ENCODE data around the gene TMEM184B. TPM values are rescaled to one million over a fixed set of nuclear protein-coding genes. Genes with fewer than 3 reads are reported as not detected.

The TMEM184B gene
- total and polyA plus RNA-seq, 2 donors (not counting 1 experiment from before 2014, with no cell fraction given) = 9.9 to 24.7 TPM

DNA sequence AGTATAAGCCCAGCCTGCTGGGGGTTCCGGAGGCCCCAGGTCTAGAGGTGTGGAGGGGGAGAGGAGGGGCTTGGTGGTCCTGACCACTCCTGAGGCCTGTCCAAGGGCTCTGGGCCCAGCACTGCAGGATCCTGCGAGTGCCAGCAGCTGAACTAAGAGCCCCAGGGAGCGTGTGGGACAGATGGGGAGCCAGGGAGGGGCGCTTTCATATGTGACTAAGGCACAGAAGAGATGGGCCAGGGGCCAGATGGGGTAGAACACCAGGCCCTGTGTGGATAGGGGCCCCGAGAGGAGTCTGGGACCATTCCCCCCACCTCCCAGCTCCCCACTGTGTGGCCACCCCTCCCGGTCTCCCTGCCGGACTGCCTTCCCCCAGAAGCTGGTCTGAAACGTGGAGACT lies 52.6 kb downstream of the TMEM184B start:
- ATAC-seq (ENCODE audit: low read depth) = no peak

GRCh38 chr22:38219632-38220031 lies 53.2 kb downstream of the TMEM184B start:
- H3K9me3 Mint-ChIP-seq (ENCODE audit: insufficient read depth) = no peaks in the 10 kb centered on the region
- POLR2A ChIA-PET = interaction anchor here (0.6 kb wide), 1 partner anchor 351 kb away, joined by 5 read pairs; no protein-coding TSS in a partner anchor

More for the DNA sequence above, 52.6 kb downstream of the TMEM184B start:
- no peaks in the 10 kb centered on the region for H3K27me3 ChIP-seq (replicated peaks in 1 of 4; ENCODE audit: control extremely low read depth in 1 of 4, control insufficient read depth in 3 of 4, insufficient read depth in 4 of 4, low read length in 3 of 4)
- no peak for TF ChIP-seq EZH2 (IDR thresholded peaks at IDR 0.05; ENCODE audit: borderline replicate concordance, insufficient read depth, low read depth, low read length, poor library complexity, severe bottlenecking)
- TF ChIP-seq, protein P1, sequence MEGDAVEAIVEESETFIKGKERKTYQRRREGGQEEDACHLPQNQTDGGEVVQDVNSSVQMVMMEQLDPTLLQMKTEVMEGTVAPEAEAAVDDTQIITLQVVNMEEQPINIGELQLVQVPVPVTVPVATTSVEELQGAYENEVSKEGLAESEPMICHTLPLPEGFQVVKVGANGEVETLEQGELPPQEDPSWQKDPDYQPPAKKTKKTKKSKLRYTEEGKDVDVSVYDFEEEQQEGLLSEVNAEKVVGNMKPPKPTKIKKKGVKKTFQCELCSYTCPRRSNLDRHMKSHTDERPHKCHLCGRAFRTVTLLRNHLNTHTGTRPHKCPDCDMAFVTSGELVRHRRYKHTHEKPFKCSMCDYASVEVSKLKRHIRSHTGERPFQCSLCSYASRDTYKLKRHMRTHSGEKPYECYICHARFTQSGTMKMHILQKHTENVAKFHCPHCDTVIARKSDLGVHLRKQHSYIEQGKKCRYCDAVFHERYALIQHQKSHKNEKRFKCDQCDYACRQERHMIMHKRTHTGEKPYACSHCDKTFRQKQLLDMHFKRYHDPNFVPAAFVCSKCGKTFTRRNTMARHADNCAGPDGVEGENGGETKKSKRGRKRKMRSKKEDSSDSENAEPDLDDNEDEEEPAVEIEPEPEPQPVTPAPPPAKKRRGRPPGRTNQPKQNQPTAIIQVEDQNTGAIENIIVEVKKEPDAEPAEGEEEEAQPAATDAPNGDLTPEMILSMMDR (IDR thresholded peaks at IDR 0.05) = no peak
- Mint-ChIP-seq H3K27ac (no peak overlapping the region), H3K4me1 (peaks cover under 1% of the 10 kb centered on the region), H3K9me3 (ENCODE audit: insufficient read depth) (no peaks in the 10 kb centered on the region), H3K4me3 (no peak overlapping the region), H3K27me3 (no peaks in the 10 kb centered on the region)
- no peaks in the 10 kb centered on the region for H3K4me1 ChIP-seq (ENCODE audit: control insufficient read depth in 2 of 2, insufficient read depth in 2 of 2, low read length in 2 of 2)
- no peak overlapping the region for H2AFZ ChIP-seq (ENCODE audit: insufficient read depth, low read depth, low read length, poor library complexity, severe bottlenecking)
- ChIA-PET POLR2A (no interaction called here), CTCF (no interaction called here)
- H4K20me1 ChIP-seq (ENCODE audit: control insufficient read depth, insufficient read depth, low read length, poor library complexity, severe bottlenecking) = no peaks in the 10 kb centered on the region
- no peaks in the 10 kb centered on the region for H3K36me3 ChIP-seq (replicated peaks in 1 of 2; ENCODE audit: control extremely low read depth in 1 of 2, control insufficient read depth in 1 of 2, extremely low read depth in 1 of 2, insufficient read depth in 2 of 2, low read length in 1 of 2)
- no peaks in the 10 kb centered on the region for H3K79me2 ChIP-seq (ENCODE audit: control insufficient read depth, insufficient read depth, low read length)
- no peak overlapping the region for H3K27ac ChIP-seq (ENCODE audit: low read length in 2 of 2)
- intact Hi-C loops (cut with micrococcal nuclease) = no loop called here
- H3K4me2 ChIP-seq (replicated peaks; ENCODE audit: low read depth, low read length, poor library complexity, severe bottlenecking) = no peak overlapping the region
- 94% methylated on average over 7 of the region's 8 CpGs for WGBS (ENCODE audit: insufficient coverage)
- no peak for DNase-seq
- no peak overlapping the region for H3K4me3 ChIP-seq (ENCODE audit: control extremely low read depth in 1 of 5, extremely low read depth in 1 of 5, insufficient read depth in 1 of 5, low read depth in 2 of 5, low read length in 4 of 5)
- H3K9me3 ChIP-seq (ENCODE audit: control extremely low read depth in 1 of 3, control insufficient read depth in 2 of 3, insufficient read depth in 1 of 3, low read length in 2 of 3) = no peaks in the 10 kb centered on the region
- no peak overlapping the region for H3K9ac ChIP-seq (ENCODE audit: low read length)

More at GRCh38 chr22:38219632-38220031, 53.2 kb downstream of the TMEM184B start:
- Histone ChIP-seq H3K4me3 (ENCODE audit: control extremely low read depth in 1 of 5, extremely low read depth in 1 of 5, insufficient read depth in 1 of 5, low read depth in 2 of 5, low read length in 4 of 5) (no peak overlapping the region), H3K4me1 (ENCODE audit: control insufficient read depth in 2 of 2, insufficient read depth in 2 of 2, low read length in 2 of 2) (peaks cover 0 to 5% of the 10 kb centered on the region in 2 donors), H2AFZ (ENCODE audit: insufficient read depth, low read depth, low read length, poor library complexity, severe bottlenecking) (no peak overlapping the region), H3K9ac (ENCODE audit: low read length) (no peak overlapping the region), H3K27ac (ENCODE audit: low read length in 2 of 2) (no peak overlapping the region), H3K27me3 (replicated peaks in 1 of 4; ENCODE audit: control extremely low read depth in 1 of 4, control insufficient read depth in 3 of 4, insufficient read depth in 4 of 4, low read length in 3 of 4) (no peaks in the 10 kb centered on the region), H3K79me2 (ENCODE audit: control insufficient read depth, insufficient read depth, low read length) (no peaks in the 10 kb centered on the region), H3K4me2 (replicated peaks; ENCODE audit: low read depth, low read length, poor library complexity, severe bottlenecking) (no peak overlapping the region), H3K9me3 (ENCODE audit: control extremely low read depth in 1 of 3, control insufficient read depth in 2 of 3, insufficient read depth in 1 of 3, low read length in 2 of 3) (no peaks in the 10 kb centered on the region), H3K36me3 (replicated peaks in 1 of 2; ENCODE audit: control extremely low read depth in 1 of 2, control insufficient read depth in 1 of 2, extremely low read depth in 1 of 2, insufficient read depth in 2 of 2, low read length in 1 of 2) (no peaks in the 10 kb centered on the region), H4K20me1 (ENCODE audit: control insufficient read depth, insufficient read depth, low read length, poor library complexity, severe bottlenecking) (no peaks in the 10 kb centered on the region)
- DNase-seq (no peak), ATAC-seq (ENCODE audit: low read depth) (no peak)
- TF ChIP-seq, protein P1 (IDR thresholded peaks at IDR 0.05) = no peak
- no peak for TF ChIP-seq EZH2 (IDR thresholded peaks at IDR 0.05; ENCODE audit: borderline replicate concordance, insufficient read depth, low read depth, low read length, poor library complexity, severe bottlenecking)
- H3K27me3 Mint-ChIP-seq = no peaks in the 10 kb centered on the region
- H3K4me1 Mint-ChIP-seq = peaks cover 4% of the 10 kb centered on the region
- no peak overlapping the region for H3K4me3 Mint-ChIP-seq
- WGBS (ENCODE audit: insufficient coverage) = 87% methylated on average over 6 of the region's 10 CpGs
- CTCF ChIA-PET = no interaction called here
- no peak overlapping the region for H3K27ac Mint-ChIP-seq
- intact Hi-C loops (cut with micrococcal nuclease) = no loop called here
